SK-N-SH (cell line): ENCODE measurements around the gene FOXP2.

Experiments used
- CTCF ChIP-seq: fragments of 200-600 bp; sonication (generic); IDR thresholded peaks from 2 replicates; pipeline ENCODE4 v1.6.1; 2017; ENCODE audit warnings: antibody characterized with exemption, mild to moderate bottlenecking, moderate library complexity
- EP300 ChIP-seq, 2 experiments: IDR thresholded peaks; 2 replicates each; pipeline versions ENCODE4 v1.4.0 to v1.6.1; 2012; ENCODE audit warnings: borderline replicate concordance in 1 of 2, low read depth in 1 of 2, low read length in 1 of 2
- JUND ChIP-seq: IDR thresholded peaks from 2 replicates; pipeline ENCODE4 v1.4.0; 2012
- REST ChIP-seq: IDR thresholded peaks from 2 replicates; pipeline ENCODE4 v1.6.1; 2012; ENCODE audit warnings: mild to moderate bottlenecking, low read depth, low read length, moderate library complexity
- YY1 ChIP-seq: IDR thresholded peaks from 2 replicates; pipeline ENCODE4 v1.4.0; 2012; ENCODE audit warnings: low read depth, mild to moderate bottlenecking

- TF ChIP-seq REST (no peak), CTCF (no peak), YY1 (no peak), JUND (no peak), EP300 (IDR thresholded peaks at IDR 0.05; ENCODE audit: borderline replicate concordance in 1 of 2, low read depth in 1 of 2, low read length in 1 of 2) (no peak)
Observed at GRCh38 chr7:114569220-114569619, 154.6 kb downstream of the FOXP2 start.
